Measurements from ENCODE around the gene HOXB4.
A peak's percentile ranks its signal among the peaks of the same experiment; 100 is the strongest.

Gene HOXB4

GRCh38 chr17:48596735-48597527 lies 18.8 kb upstream of the HOXB4 start:
- no peak for DNase-seq (ENCODE audit: low read depth)
- no peak overlapping the region for H3K4me3 ChIP-seq (ENCODE audit: low read depth, low read length)
- no peak for TF ChIP-seq MYC (IDR thresholded peaks at IDR 0.05; ENCODE audit: low read depth, low read length)
- TF ChIP-seq MAX (IDR thresholded peaks at IDR 0.05; ENCODE audit: low read depth, low read length) = no peak
- TF ChIP-seq POLR2A (IDR thresholded peaks at IDR 0.05; ENCODE audit: extremely low read depth, insufficient read length) = no peak
- no peak for TF ChIP-seq CTCF (IDR thresholded peaks at IDR 0.05; ENCODE audit: low read depth, low read length)

- no peak overlapping the region for H3K4me3 ChIP-seq (ENCODE audit: low read depth, low read length)
- no peak for TF ChIP-seq POLR2A (IDR thresholded peaks at IDR 0.05; ENCODE audit: extremely low read depth, insufficient read length)
- TF ChIP-seq CTCF (IDR thresholded peaks at IDR 0.05; ENCODE audit: low read depth, low read length) = no peak
- TF ChIP-seq MYC (IDR thresholded peaks at IDR 0.05; ENCODE audit: low read depth, low read length) = no peak
- TF ChIP-seq MAX (IDR thresholded peaks at IDR 0.05; ENCODE audit: low read depth, low read length) = no peak
- DNase-seq (ENCODE audit: low read depth) = no peak
Observed at GRCh38 chr17:48596000-48596734, 18.0 kb upstream of the HOXB4 start.

GRCh38 chr17:48595278-48595999 lies 17.3 kb upstream of the HOXB4 start:
- TF ChIP-seq MAX (IDR thresholded peaks at IDR 0.05; ENCODE audit: low read depth, low read length) (no peak), POLR2A (IDR thresholded peaks at IDR 0.05; ENCODE audit: extremely low read depth, insufficient read length) (no peak), MYC (IDR thresholded peaks at IDR 0.05; ENCODE audit: low read depth, low read length) (no peak), CTCF (IDR thresholded peaks at IDR 0.05; ENCODE audit: low read depth, low read length) (no peak)
- no peak overlapping the region for H3K4me3 ChIP-seq (ENCODE audit: low read depth, low read length)
- DNase-seq (ENCODE audit: low read depth) = no peak

- DNase-seq (ENCODE audit: low read depth) = no peak
- H3K4me3 ChIP-seq (ENCODE audit: low read depth, low read length) = no peak overlapping the region
- TF ChIP-seq MAX (IDR thresholded peaks at IDR 0.05; ENCODE audit: low read depth, low read length) (no peak), CTCF (IDR thresholded peaks at IDR 0.05; ENCODE audit: low read depth, low read length) (no peak), POLR2A (IDR thresholded peaks at IDR 0.05; ENCODE audit: extremely low read depth, insufficient read length) (no peak), MYC (IDR thresholded peaks at IDR 0.05; ENCODE audit: low read depth, low read length) (no peak)
Observed at GRCh38 chr17:48594538-48595277, 16.6 kb upstream of the HOXB4 start.

- DNase-seq (ENCODE audit: low read depth) = peak; percentile 77
- no peak overlapping the region for H3K4me3 ChIP-seq (ENCODE audit: low read depth, low read length)
- TF ChIP-seq CTCF (IDR thresholded peaks at IDR 0.05; ENCODE audit: low read depth, low read length) = peak; percentile 84
- TF ChIP-seq POLR2A (IDR thresholded peaks at IDR 0.05; ENCODE audit: extremely low read depth, insufficient read length) = no peak
- peak; percentile 17; the same call in 1 of the 2 replicates for TF ChIP-seq MYC (IDR thresholded peaks at IDR 0.05; ENCODE audit: low read depth, low read length)
Observed at GRCh38 chr17:48593840-48594537, 15.8 kb upstream of the HOXB4 start.
